K562 (cell line): ENCODE measurements around the gene RAD51AP1. TPM values are rescaled to one million over a fixed set of nuclear protein-coding genes. Genes with fewer than 3 reads are reported as not detected.

Experiments
- RFX7 ChIP-seq: fragments of 250-450 bp; sonication (Bioruptor Pico); IDR thresholded peaks from 2 replicates; pipeline ENCODE4 v1.5.1; 2021; ENCODE audit warnings: mild to moderate bottlenecking
- SP2 ChIP-seq: IDR thresholded peaks from 2 replicates; pipeline ENCODE4 v1.6.1; 2011; ENCODE audit warnings: mild to moderate bottlenecking, low read depth, low read length, moderate library complexity; ENCODE audit not compliant: poor library complexity, severe bottlenecking; ENCODE audit errors: extremely low read depth
- XRCC4 ChIP-seq: IDR thresholded peaks from one replicate; pipeline ENCODE4 v1.6.1; 2011; ENCODE audit not compliant: insufficient read depth, insufficient read length; ENCODE audit errors: extremely low read depth
- polyA plus RNA-seq, 8 experiments: library from polyadenylated mRNA; depleted of rRNA in 4 of 8; stranded (reverse) in 5 of 8; unstranded in 3 of 8; fragments of >200 nt; fragmentation: Nextera tagmentation in 2 of 8; fragmentation: Illumina TruSeq in 1 of 8; extraction: Ambion mirVana in 2 of 8; extraction: Trizol in 1 of 8; gene quantifications; 2 replicates each; pipeline versions ENCODE4 v1.2.1 to v1.2.3, GENCODE V29; 2011 to 2014; ENCODE audit warnings: inconsistent platforms in 1 of 8, missing spikeins in 1 of 8
- total RNA-seq, 7 experiments: library from RNA; depleted of rRNA in 6 of 7; stranded (reverse); fragments of >200 nt in 6 of 7; fragmentation: Illumina TruSeq in 2 of 7; extraction: Trizol in 2 of 7; gene quantifications; 2 replicates each; pipeline versions ENCODE4 v1.2.1 to v1.2.3, GENCODE V29; 2011 to 2021; ENCODE audit warnings: low replicate concordance in 1 of 7
- TF ChIP-seq, protein P1 (sequence below): fragments of 250-450 bp; sonication (Bioruptor Pico); IDR thresholded peaks from 2 replicates; pipeline ENCODE4 v1.8.0; 2021; ENCODE audit warnings: borderline replicate concordance, mild to moderate bottlenecking, moderate library complexity; ENCODE audit not compliant: poor library complexity, severe bottlenecking
- TF ChIP-seq, protein P2 (sequence below), 2 experiments: IDR thresholded peaks; 2 replicates each; pipeline ENCODE4 v1.6.1; 2011; ENCODE audit warnings: borderline replicate concordance in 1 of 2, control low read depth in 1 of 2, low read depth in 1 of 2, low read length in 1 of 2, mild to moderate bottlenecking in 1 of 2, mixed read lengths in 1 of 2, moderate library complexity in 1 of 2; ENCODE audit not compliant: insufficient read depth in 1 of 2, insufficient read length in 1 of 2, poor library complexity in 1 of 2, severe bottlenecking in 1 of 2; ENCODE audit errors: extremely low read depth in 1 of 2
- TF ChIP-seq, protein P3 (sequence below): IDR thresholded peaks from 2 replicates; pipeline ENCODE4 v1.6.1; 2016; ENCODE audit warnings: missing genetic modification characterization, missing compliant biosample characterization
- TF ChIP-seq, protein P4 (sequence below): fragments of 450-650 bp; IDR thresholded peaks from 2 replicates; pipeline ENCODE4 v1.6.1; 2016; ENCODE audit warnings: missing biosample characterization, missing genetic modification characterization
- TF ChIP-seq, protein P5 (sequence below): fragments of 450-650 bp; IDR thresholded peaks from 2 replicates; pipeline ENCODE4 v1.6.1; 2016; ENCODE audit warnings: low read depth
- TF ChIP-seq, protein P6 (sequence below): IDR thresholded peaks from 3 replicates; pipeline ENCODE4 v1.6.1; 2011; ENCODE audit warnings: borderline replicate concordance, mild to moderate bottlenecking; ENCODE audit not compliant: insufficient read length, insufficient read depth

RAD51AP1 gene
- total and polyA plus RNA-seq, 9 of the 15 experiments (the other 6 are each of a cell fraction or from before 2014, with no cell fraction given) = 43.8 to 111 (median 89.1) TPM

DNA sequence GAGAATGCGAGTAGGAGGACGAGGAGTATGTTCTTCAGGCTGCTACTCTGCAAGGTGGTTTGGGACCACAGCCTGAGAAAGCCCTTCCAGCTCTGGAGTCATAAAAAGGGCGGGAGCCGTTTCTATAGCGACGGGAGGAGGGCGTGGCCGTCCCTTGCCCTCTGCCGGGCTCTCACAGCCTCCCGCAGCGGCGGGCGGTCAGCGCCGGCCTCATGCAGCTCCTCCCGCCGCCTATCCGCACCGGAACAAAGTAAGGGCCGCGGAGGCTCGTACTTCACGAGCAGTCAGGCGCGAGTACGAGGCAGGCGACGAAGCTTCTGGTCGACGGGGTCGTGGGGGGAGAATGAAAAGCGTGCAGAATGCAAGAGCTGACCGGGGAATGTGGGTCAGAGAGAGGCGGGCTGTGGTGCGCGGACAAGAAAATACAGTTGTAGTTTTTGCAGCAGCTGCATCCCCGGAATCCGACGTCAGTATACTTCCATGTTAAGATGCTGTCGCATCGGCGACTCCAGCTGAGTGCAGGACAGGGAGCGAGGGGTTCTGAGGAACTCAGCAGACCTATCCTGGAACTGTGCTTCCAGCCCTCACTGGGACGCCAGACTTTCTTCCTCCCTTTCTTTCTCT lies 23.5 kb downstream of the RAD51AP1 start, which contains the start of gene DYRK4 (continued):
- TF ChIP-seq, protein P1, sequence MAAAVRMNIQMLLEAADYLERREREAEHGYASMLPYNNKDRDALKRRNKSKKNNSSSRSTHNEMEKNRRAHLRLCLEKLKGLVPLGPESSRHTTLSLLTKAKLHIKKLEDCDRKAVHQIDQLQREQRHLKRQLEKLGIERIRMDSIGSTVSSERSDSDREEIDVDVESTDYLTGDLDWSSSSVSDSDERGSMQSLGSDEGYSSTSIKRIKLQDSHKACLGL (CRISPR knock-in tag) = no peak
- TF ChIP-seq SP2 (no peak), XRCC4 (no peak), RFX7 (no peak)
- TF ChIP-seq, protein P2, sequence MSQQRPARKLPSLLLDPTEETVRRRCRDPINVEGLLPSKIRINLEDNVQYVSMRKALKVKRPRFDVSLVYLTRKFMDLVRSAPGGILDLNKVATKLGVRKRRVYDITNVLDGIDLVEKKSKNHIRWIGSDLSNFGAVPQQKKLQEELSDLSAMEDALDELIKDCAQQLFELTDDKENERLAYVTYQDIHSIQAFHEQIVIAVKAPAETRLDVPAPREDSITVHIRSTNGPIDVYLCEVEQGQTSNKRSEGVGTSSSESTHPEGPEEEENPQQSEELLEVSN (IDR thresholded peaks at IDR 0.05; ENCODE audit: borderline replicate concordance in 1 of 2, extremely low read depth in 1 of 2, insufficient read depth in 1 of 2, insufficient read length in 1 of 2, low read depth in 1 of 2, low read length in 1 of 2, poor library complexity in 1 of 2, severe bottlenecking in 1 of 2) = peak; percentile 83 to 97
- TF ChIP-seq, protein P3, sequence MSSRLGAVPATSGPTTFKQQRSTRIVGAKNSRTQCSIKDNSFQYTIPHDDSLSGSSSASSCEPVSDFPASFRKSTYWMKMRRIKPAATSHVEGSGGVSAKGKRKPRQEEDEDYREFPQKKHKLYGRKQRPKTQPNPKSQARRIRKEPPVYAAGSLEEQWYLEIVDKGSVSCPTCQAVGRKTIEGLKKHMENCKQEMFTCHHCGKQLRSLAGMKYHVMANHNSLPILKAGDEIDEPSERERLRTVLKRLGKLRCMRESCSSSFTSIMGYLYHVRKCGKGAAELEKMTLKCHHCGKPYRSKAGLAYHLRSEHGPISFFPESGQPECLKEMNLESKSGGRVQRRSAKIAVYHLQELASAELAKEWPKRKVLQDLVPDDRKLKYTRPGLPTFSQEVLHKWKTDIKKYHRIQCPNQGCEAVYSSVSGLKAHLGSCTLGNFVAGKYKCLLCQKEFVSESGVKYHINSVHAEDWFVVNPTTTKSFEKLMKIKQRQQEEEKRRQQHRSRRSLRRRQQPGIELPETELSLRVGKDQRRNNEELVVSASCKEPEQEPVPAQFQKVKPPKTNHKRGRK (tag) = peak; percentile 16; the same call in 1 of the 2 replicates
- TF ChIP-seq, protein P4, sequence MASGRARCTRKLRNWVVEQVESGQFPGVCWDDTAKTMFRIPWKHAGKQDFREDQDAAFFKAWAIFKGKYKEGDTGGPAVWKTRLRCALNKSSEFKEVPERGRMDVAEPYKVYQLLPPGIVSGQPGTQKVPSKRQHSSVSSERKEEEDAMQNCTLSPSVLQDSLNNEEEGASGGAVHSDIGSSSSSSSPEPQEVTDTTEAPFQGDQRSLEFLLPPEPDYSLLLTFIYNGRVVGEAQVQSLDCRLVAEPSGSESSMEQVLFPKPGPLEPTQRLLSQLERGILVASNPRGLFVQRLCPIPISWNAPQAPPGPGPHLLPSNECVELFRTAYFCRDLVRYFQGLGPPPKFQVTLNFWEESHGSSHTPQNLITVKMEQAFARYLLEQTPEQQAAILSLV = no peak
- TF ChIP-seq, protein P5, sequence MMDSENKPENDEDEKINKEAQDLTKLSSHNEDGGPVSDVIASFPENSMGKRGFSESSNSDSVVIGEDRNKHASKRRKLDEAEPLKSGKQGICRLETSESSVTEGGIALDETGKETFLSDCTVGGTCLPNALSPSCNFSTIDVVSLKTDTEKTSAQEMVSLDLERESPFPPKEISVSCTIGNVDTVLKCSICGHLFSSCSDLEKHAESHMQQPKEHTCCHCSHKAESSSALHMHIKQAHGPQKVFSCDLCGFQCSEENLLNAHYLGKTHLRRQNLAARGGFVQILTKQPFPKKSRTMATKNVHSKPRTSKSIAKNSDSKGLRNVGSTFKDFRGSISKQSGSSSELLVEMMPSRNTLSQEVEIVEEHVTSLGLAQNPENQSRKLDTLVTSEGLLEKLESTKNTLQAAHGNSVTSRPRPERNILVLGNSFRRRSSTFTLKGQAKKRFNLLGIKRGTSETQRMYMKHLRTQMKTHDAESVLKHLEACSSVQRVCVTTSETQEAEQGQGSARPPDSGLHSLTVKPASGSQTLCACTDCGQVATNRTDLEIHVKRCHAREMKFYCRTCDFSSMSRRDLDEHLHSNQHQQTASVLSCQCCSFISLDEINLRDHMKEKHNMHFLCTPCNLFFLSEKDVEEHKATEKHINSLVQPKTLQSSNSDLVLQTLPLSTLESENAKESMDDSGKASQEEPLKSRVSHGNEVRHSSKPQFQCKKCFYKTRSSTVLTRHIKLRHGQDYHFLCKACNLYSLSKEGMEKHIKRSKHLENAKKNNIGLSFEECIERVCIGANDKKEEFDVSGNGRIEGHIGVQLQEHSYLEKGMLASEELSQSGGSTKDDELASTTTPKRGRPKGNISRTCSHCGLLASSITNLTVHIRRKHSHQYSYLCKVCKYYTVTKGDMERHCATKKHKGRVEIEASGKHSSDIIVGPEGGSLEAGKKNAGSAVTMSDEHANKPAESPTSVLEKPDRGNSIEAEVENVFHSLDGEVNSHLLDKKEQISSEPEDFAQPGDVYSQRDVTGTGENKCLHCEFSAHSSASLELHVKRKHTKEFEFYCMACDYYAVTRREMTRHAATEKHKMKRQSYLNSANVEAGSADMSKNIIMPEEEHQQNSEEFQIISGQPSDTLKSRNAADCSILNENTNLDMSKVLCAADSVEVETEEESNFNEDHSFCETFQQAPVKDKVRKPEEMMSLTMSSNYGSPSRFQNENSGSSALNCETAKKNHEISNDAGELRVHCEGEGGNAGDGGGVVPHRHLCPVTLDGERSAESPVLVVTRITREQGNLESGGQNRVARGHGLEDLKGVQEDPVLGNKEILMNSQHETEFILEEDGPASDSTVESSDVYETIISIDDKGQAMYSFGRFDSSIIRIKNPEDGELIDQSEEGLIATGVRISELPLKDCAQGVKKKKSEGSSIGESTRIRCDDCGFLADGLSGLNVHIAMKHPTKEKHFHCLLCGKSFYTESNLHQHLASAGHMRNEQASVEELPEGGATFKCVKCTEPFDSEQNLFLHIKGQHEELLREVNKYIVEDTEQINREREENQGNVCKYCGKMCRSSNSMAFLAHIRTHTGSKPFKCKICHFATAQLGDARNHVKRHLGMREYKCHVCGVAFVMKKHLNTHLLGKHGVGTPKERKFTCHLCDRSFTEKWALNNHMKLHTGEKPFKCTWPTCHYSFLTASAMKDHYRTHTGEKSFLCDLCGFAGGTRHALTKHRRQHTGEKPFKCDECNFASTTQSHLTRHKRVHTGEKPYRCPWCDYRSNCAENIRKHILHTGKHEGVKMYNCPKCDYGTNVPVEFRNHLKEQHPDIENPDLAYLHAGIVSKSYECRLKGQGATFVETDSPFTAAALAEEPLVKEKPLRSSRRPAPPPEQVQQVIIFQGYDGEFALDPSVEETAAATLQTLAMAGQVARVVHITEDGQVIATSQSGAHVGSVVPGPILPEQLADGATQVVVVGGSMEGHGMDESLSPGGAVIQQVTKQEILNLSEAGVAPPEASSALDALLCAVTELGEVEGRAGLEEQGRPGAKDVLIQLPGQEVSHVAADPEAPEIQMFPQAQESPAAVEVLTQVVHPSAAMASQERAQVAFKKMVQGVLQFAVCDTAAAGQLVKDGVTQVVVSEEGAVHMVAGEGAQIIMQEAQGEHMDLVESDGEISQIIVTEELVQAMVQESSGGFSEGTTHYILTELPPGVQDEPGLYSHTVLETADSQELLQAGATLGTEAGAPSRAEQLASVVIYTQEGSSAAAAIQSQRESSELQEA = no peak
- TF ChIP-seq, protein P6, sequence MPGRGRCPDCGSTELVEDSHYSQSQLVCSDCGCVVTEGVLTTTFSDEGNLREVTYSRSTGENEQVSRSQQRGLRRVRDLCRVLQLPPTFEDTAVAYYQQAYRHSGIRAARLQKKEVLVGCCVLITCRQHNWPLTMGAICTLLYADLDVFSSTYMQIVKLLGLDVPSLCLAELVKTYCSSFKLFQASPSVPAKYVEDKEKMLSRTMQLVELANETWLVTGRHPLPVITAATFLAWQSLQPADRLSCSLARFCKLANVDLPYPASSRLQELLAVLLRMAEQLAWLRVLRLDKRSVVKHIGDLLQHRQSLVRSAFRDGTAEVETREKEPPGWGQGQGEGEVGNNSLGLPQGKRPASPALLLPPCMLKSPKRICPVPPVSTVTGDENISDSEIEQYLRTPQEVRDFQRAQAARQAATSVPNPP = no peak
